Measurements from ENCODE around the gene ADARB1. TPM values are rescaled to one million over a fixed set of nuclear protein-coding genes. Genes with fewer than 3 reads are reported as not detected.
"Not testable (repeated sequence)": the region's sequence is repeated elsewhere in the genome, so short reads cannot be mapped to it uniquely, and the experiment has no call there.

ADARB1 gene
- total RNA-seq, 1 donor from 2014 or later: 17.0 TPM

DNA sequence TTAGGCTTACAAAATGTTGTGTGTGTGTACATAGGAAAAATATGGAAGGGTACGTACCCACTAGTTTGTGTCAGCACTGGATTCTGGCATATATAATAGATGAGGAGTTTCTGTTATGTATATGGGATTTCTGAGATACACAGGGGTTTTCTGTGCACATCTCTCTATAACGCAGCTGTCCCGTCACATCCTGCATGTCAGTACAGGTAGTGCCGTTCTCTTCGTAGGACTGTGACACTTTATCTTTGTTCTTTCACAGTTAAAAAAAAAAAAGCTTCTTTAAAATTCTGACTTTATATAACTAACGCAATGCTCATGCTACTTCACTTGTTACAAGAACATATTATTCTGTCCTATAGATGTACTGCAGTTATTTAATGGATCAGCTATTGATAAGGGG lies 42.9 kb downstream of the ADARB1 start:
- no peak for DNase-seq

DNA sequence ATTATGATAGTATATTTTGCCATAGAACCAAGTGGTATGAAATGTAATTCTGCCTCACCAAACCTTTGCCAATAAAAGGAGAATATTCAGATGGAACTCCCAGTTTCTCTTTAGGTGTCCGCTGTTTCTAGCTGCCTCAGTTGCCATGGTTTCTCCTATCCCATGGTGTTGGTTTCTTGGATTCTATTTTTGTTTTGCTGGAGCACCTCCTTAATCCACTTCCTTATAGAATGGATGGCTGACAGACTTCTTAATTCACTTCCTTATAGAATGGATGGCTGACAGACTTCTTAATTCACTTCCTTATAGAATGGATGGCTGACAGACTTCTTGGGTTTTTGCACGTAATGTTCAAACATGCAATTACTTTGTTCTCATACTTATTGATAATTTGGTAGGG lies 43.7 kb downstream of the ADARB1 start:
- no peak for DNase-seq

DNA sequence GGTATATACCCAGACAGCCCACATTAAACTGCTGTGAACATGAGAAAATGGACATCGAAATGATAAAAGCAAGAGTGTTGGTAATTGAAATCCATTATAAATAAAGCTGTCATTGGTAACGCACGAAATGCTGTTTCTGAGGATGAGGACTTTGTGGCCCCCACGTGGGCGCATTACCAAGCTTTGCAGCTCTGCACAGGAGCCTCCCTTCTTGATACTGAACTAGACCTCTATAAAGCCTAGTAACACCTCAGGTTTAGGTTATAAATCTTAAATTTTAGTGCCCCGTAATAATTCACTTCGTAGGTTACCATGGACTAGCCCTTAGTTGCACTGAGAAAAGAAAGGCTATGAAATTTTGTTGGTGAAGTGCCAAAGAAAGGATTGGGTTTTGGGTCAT lies 45.4 kb downstream of the ADARB1 start:
- no peak for DNase-seq

DNA sequence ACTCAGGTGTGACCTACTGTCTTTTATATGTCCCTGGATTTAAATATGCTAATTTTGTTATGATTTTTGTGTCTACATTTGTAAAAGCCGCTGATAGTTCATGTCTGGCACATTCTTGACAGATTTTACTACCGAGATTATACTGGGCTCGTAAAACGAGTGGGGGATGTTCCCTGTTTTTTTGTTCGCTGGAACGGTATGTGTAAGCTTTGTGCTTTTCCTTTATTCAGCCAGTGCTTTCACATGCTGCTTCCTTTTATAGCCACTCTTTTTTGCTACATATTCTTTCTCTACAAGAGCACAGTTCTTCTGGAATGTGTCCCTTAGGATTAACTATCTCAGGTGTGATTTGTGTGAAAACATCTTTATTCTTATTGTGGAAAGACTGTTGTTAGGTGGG lies 46.6 kb downstream of the ADARB1 start:
- no peak for DNase-seq

DNA sequence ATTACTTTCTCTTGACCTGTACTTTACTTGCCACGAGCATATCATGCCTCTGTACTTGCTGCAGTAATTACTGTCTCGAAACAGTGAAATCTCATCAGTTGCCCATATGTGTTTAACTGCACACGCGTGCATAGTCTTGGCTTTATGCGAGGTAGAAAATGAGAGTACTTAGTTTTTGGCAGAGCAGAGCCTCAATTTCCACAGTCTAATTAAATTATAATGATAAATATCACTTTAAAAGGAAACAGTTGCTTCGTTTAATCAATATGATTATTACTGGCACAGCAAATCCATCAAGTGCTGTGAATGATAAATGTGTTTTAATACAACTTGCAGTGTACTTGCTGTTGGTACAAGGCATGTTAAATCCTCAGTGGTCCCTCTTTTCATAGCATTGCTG lies 47.6 kb downstream of the ADARB1 start:
- DNase-seq: no peak

DNA sequence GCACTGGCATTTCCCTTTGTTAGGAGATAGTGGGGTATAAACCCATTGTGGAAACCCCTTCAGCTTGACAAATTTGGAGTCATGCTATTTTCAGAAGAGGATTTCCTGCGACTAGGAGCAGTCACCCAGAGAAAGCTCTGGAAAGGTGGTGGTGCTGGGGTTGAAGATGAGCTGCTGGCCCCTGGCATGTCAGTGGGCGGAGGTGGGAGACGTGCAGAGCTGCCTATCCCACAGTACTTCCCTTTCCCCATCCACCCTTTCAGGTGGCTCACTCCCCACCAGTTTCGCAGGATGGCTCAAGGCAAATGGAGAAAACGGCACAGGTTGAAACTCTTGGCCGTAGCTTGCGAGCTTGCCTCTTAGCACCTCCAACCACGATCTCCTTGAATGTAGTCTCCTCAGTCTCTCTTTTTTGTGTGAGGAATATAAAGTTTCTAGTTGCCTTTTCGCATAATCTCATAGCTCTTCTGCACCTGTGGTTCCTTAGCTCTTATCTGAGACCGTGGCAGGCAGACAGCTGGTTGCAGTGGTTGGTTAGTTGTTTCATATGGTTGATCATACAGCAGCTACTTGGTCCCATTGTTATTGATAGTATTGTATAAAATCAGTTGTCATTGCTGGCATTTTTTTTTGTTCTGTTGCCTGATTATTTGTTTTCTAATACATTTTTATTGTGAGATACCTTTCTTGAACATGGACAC lies 48.2 kb downstream of the ADARB1 start:
- no peak for DNase-seq

DNA sequence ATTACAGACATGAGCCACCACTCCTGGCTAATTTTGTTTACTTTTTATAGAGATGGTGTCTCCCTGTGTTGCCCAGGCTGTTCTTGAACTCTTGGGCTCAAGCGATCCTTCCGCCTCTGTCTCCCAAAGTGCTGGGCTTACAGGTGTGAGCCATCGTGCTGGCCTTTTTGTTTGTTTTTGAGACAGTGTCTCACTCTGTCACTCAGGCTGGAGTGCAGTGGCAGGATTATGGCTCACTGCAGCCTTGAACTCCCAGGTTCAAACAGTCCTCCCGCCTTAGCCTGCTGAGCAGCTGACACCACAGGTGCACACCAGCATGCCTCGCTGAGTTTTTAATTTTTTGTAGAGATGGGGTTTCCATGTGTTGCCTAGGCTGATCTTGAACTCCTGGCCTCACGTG lies 49.1 kb downstream of the ADARB1 start:
- DNase-seq: no peak

DNA sequence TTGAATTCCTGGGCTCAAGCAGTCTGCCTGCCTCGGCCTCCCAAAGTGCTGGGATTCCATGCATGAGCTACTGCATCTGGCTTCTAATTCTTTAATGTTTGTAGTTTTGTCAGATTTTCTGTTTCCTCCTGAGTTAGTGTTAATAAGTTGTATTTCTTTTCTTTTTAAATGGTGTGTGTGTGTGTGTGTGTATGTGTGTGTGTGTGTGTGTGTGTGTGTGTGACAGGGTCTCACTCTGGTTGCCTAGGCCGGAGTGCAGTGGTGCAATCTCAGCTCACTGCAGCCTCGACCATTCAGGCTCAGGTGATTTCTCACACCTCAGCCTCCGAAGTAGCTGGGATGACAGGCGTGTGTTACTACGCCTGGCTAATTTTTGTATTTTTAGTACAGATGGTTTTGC lies 50.2 kb downstream of the ADARB1 start:
- no peak for DNase-seq

DNA sequence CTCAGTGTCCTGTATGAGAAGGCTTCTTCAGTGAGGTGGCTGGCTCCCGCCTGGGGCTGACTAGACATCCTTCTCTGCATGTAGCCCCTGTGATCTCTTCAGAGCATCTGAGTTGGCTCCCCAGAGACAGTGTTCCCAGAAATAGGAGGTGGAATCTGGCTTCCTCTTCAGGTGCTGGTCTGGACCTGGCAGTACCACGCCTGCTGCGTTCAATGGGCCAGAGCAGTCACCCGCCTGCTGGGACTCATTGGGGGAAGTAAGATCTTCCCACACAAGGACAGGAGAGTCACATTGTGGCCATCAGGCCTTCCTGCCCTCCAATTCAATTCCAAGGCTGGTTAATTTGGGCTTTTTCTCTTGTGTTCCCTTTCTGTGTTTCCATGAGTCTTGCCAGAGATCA lies 51.0 kb downstream of the ADARB1 start:
- DNase-seq: no peak

DNA sequence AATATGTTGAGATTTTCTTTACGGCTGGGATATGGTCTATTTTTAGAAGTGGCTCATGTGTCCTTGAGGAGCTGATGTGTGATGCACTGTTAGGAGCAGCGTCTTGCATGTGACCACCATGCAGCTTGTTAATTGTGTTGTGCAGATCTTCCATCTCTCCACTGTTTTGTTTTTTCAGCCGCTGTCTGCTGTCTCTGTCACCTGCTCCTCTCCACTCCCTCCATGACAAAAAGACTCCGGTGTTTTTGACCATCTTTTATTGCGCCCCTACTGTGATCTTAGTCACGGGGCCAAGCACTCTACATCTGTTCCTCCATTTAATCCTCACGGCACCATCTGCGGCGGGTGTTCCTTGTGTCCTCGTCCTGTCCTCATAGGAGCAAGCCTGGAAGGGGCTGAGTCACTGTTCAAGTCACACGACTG lies 51.8 kb downstream of the ADARB1 start:
- DNase-seq: no peak

DNA sequence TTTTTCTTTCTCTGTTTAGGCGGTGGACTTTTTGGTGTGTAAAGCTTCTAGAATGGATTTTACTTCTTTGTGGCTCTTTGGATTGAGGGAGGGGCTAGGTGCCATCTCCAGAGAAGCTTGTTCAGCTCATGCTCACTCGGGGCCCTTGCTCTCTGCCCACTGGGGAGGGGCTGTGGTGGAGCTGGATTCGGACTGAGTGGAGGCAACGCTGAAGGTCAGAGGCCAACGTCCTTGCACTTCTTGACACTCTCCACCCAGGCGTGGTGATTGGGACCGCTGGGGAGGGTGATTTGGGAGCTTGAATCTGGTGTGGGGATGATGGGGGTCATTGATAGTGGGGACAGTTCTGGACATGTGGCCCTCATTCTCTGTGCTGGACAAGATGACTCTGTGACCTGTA lies 52.6 kb downstream of the ADARB1 start:
- DNase-seq: no peak

DNA sequence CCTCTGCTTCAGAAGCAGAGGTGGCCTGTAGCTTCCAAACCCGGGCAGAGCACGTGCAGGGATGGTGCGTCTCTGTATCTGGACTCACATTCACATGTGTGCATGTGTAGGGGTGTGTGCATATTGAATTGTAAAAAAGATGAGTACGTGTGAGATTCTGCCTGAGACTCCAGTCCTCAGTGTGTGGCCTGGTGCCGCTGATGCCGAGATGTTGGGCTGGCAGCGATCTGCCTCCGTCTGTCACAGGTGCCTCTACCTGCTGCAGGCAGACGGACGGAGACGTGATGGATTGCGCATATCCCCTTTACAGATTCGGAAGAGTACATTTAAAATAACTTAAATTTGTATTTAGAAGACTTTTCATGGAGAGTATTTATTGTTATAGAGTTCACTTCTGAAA lies 53.6 kb downstream of the ADARB1 start:
- DNase-seq: no peak

DNA sequence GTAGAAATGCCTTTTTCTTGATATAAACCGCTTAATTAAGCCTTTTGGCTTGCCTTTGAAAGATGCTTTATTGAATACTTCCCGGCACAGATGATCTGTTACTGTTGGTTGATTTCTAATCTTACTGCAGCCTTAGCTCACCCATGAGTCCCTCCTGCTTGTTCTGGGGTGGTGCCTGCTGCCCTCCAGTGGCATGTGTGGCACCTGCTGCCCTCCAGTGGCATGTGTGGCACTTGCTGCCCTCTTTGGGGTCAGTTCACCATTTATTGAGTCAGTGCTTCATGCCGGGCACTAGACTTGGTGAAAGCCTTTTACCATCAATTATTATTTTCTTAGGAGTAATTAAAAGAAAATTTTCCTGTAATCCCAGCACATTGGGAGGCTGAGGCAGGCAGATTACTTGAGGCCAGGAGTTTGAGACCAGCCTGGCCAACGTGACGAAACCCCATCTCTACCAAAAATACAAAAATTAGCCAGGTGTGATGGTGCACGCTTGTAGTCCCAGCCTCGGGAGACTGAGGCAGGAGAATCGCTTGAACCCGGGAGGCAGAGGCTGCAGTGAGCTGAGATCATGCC lies 54.3 kb downstream of the ADARB1 start:
- peak; percentile 47 for DNase-seq

DNA sequence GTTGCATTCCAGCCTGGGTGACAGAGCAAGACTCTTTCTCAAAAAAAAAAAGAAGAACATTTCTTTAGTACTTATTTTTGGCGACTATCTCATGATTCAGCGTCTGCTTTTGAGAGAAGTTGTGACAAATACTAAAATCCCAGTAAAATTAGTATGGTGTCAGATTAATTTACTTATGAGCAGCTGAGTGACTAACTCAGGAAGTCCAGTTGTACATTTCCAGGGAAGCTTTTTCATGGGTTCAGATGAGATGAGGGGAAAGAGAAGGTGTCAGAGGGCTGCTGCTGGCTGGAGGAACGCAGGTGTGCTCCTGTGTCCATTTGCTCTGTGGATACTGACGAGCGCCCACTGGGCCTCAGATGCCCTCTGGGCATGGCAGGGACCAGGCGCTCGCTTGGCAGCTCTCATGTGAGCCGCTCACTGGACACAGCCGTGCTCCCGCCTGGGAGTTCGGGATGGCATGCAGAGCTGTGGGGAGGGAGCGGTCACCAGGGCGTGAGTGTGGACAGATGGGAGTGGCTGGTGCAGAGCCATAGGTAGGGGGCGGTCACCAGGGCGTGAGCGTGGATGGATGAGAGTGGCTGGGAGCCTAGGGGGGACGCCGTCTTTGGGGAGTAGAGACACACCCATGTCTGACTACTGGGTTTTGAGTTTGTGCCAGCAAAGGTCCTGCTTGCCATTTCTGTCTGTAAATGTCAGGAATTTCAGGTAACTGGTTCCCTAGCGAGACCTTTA lies 55.0 kb downstream of the ADARB1 start:
- no peak for DNase-seq

DNA sequence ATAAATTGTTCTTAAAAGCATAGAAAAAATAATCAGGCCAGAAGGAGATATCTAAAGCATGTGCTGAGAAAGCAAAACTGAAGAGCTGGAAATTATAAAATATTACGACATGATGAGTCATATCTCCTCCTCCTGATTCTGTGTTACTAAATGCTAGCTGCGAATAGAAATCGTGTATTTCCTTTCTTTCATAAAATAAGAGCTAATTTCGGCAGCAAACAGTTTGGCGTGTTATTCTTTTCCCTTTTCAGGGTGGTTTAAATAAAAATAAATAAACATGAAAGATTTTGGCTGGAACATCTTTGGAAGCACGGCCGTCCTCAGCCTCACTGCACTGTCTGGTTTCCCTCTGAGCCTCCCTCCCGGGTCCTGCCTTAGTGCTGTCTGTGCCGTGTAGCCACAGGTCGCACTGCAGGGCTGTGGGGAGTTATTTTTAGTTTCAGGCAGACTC lies 56.0 kb downstream of the ADARB1 start:
- DNase-seq: no peak

DNA sequence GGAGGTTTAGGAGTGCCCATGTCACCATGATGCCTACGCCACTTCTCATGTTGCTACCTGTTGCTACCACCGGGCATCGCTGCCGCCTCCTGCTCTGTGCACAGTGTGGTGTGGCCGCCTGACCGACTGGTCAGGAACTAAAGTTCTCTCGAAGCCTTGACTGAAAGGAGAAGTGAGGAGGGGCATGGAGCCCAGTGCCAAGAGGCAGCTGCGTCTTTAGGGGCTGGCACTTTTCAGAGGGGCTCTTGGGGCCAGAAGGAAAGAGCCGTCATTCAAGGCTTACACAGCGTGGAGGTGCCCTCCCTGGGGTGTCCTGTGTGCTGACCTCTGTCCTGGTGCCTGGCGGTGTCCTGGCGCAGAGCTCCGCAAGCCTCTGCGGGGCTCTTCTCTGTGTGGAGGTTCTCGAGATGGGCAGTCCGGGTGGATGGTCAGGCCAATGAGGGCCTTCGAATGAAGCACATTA lies 57.2 kb downstream of the ADARB1 start:
- no peak for DNase-seq

DNA sequence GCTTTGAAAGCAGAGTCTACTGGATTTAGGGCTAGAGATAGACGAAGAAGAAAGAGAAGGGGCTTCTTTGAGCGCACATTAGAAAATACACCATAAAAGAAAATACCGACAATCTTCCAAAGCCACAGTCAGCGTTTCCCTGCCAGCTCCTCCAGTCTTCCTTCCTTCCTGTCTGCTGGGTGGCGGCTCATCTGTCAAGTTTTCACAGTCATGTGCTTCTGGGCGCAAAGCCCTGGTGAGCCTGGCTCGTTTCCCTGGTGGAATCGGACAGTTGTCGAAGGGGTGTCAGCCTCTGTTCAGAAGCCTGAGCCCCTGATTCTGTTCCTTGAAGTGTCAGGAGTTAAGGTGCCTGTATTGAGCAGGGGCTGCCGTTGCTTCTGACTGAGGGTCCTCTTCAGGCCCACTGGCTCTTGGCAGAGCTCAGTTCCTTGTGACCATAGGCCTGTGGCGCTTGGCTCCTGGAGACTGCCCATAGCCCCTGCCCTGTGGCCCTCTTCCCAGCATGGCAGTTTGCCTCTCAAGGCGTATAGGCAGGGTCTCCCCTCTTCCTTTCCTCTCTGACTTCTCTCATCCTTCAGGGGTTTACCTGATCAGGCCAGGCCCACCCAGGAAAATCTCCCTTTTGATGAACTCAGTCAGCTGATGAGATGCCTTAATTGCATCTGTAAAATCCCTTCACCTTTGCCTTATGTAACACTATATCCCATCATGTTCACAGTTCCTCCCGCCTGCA lies 58.6 kb downstream of the ADARB1 start:
- no peak for DNase-seq

DNA sequence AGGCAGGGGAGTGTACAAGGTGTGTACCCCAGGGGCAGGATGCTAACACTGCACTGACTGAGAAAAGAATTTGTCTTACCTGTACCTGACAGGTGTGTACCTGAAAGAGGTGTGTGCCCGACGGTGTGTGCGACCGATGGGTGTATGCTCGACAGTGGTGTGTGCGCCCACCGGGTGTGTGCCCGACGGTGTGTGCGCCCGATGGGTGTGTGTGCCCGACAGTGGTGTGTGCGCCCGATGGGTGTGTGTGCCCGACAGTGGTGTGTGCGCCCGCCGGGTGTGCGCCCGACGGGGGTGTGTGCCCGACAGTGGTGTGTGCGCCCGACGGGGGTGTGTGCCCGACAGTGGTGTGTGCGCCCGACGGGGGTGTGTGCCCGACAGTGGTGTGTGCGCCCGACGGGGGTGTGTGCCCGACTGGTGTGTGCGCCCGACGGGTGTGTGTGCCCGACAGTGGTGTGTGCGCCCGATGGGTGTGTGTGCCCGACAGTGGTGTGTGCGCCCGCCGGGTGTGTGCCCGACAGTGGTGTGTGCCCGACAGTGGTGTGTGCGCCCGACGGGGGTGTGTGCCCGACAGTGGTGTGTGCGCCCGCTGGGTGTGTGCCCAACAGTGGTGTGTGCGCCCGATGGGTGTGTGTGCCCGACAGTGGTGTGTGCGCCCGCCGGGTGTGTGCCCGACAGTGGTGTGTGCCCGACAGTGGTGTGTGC lies 59.3 kb downstream of the ADARB1 start:
- DNase-seq: not testable (repeated sequence)

DNA sequence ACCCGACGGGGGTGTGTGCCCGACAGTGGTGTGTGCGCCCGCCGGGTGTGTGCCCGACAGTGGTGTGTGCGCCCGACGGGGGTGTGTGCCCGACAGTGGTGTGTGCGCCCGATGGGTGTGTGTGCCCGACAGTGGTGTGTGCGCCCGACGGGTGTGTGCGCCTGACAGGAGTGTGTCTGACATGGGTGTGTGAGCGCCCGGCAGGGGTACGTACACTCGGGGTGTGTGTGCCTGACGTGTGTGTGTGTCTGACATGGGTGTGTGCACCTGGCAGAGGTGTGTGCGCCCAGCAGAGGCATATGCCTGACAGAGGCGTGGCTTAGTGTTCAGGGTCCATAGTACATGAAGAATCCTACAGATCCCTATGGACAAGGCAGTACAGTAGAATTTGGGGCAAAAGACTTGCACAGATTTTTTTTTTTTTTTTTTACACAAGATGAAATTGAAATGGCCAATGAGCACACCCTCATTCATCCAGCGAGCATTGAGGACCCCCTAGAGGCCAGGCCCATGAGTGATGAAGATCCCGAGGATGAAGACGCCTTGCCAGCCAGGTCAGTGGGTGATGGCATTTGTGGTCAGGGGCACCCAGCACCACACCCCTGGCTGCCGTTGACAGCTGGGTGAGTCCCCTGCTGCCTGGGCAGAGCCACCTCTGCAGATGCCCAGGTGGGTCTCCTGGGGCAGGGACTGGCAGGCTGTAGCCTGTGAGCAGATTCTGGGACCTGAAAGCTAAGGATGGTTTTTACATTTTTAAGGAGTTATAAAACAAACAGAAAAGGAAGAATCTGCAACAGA lies 60.1 kb downstream of the ADARB1 start:
- no peak for DNase-seq

DNA sequence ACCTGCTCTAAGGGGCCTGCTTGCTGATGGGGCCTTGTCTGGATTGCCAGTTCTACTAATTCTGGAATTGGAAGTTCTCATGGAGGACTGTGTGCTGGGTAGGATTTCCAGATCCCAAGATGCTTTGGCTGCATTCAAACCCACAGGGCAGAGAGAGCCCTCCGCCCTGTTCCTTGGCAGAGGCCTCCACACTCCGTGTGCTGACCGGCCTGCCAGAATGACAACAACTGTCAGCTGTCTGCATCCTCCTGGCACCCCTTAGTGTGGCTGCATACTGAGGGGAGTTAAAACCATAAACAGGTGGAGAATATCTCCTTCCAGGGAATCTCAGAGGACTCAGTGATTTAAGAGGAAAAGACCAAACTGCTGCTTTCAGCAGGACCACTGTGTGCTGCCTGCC lies 60.7 kb downstream of the ADARB1 start:
- no peak for DNase-seq

DNA sequence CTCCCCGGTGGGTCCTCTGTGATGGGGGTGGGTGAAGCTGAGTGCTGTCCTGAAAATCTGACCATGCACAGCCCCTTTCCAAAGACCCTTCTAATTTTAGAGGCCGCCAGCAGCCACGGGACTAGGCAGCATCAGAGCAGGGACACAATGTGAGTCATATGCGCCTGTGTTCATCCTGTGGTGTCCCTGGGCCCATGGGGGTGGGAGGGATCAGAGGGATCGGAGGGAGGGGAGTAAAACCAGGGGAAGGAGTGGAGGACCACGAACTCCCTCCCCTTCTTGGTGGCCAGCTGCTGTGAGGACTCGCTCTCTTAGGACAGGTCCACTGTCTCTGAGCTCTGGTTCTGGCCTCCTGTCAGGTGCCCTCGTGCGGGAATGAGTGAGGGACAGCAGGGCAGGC lies 61.5 kb downstream of the ADARB1 start:
- DNase-seq: no peak
